RWPE1 (cell line): ENCODE measurements around the gene MARCHF4.

ENCODE experiments used
- CTCF ChIA-PET: fragments of 350-600 bp; sonication (Branson Sonifier 250); formaldehyde crosslinking; extraction: SDS; loops from one replicate; lab custom pipeline; 2021; lab: Yijun Ruan, JAX
- POLR2A ChIA-PET: fragments of 400-600 bp; formaldehyde crosslinking; extraction: SDS; loops from one replicate; lab custom pipeline; 2020; ENCODE audit warnings: antibody characterized with exemption; ENCODE audit not compliant: low non-redundant PET; lab: Yijun Ruan, JAX
- DNase-seq: peaks from one replicate; pipeline ENCODE4 v3.0.0; 2012; ENCODE audit warnings: low spot score
- H3K27ac ChIP-seq: fragments of 450-650 bp; 2 replicates; pipeline ENCODE4 v1.5.1; 2017
- TF ChIP-seq, protein P1 (sequence below): fragments of 450-650 bp; conservative IDR thresholded peaks from 2 replicates; pipeline ENCODE4 v1.5.1; 2017; ENCODE audit warnings: low read depth, mild to moderate bottlenecking

Gene MARCHF4

DNA sequence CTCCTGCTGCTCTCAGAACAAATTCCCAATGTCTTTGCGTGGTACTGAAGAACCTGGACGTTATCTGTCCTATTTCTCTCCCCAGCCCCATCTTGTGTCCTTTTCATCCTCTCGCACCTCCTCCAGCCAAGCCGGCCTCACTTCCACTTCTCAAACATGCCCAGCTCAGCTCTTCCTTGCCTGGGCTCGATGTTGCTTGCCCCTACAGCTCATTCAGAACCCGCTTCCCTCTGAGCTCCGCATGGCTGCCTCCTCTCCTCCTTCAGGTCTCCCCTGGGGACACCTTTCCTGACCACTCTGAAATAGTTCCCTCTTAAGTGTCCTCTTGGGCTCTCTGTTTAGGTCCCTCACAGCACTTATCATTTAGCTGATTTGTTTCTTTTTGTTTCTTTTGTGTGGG lies 33.3 kb upstream of the MARCHF4 start:
- ChIA-PET CTCF (interaction anchor here (0.6 kb wide), 1 partner anchor 128 kb away, joined by 4 read pairs; no protein-coding TSS in a partner anchor), POLR2A (no interaction called here)
- H3K27ac ChIP-seq, result no peak overlapping the region
- TF ChIP-seq, protein P1, sequence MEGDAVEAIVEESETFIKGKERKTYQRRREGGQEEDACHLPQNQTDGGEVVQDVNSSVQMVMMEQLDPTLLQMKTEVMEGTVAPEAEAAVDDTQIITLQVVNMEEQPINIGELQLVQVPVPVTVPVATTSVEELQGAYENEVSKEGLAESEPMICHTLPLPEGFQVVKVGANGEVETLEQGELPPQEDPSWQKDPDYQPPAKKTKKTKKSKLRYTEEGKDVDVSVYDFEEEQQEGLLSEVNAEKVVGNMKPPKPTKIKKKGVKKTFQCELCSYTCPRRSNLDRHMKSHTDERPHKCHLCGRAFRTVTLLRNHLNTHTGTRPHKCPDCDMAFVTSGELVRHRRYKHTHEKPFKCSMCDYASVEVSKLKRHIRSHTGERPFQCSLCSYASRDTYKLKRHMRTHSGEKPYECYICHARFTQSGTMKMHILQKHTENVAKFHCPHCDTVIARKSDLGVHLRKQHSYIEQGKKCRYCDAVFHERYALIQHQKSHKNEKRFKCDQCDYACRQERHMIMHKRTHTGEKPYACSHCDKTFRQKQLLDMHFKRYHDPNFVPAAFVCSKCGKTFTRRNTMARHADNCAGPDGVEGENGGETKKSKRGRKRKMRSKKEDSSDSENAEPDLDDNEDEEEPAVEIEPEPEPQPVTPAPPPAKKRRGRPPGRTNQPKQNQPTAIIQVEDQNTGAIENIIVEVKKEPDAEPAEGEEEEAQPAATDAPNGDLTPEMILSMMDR, result no peak
- DNase-seq, result no peak

DNA sequence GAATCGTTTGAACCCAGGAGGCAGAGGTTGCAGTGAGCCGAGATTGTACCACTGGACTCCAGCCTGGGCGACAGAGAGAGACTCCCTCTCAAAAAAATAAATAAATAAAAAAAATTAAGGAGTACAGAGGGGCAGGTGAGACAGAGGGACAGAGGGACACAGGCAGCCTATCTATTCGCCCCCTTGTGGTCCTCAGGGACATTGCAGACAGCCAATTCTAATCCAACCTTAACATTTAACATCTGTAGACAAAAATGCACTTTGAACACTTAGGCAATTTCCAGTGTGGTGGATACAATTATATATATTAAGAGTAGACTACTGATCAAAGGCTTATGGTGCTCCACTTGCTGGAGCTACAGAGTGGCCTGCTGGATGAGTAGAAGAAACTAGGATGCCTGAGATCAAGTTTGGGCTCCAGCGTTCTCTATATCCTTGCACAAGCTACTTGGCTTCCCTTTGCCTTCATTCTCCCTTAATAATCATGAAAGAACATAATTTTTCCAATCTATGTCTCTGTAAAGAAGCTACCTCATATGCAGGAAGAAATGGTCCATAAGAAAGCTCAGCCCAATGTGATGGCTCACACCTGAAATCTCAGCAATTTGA lies 31.8 kb upstream of the MARCHF4 start:
- TF ChIP-seq, protein P1, result peak; percentile 86
- peak; percentile 36 for DNase-seq
- ChIA-PET POLR2A (interaction anchor here (0.7 kb wide), 1 partner anchor 290 kb away, joined by 4 read pairs; no protein-coding TSS in a partner anchor), CTCF (interaction anchor here (0.6 to 2.0 kb wide), 15 partner anchors 12 to 295 kb away, joined by 3 to 7 read pairs (median 4); no protein-coding TSS in a partner anchor)
- H3K27ac ChIP-seq, result no peak overlapping the region

DNA sequence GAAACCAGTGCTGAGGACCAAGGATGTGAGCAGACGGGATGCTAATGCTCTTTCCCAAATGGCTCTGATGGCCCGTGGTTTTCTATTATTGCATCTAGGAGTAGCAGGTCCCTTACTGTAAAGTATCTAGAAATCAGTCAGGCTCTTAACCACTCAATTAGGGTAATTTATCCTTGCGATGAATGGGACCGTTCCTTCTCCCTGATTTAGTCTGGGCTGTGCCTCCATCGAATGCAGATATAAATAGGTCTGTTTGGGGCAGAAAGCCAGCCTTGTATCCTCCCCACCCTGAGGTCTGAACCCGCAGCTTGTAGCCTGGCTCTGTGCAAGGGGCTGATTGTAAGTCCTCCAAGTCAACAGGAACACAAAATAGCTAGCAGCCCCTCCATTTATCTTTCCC lies 30.5 kb upstream of the MARCHF4 start:
- no peak overlapping the region for H3K27ac ChIP-seq
- TF ChIP-seq, protein P1, result no peak
- ChIA-PET POLR2A (no interaction called here), CTCF (interaction anchor here (0.5 to 1.1 kb wide), 4 partner anchors 72 to 252 kb away, joined by 3 to 7 read pairs (median 4); no protein-coding TSS in a partner anchor)
- DNase-seq, result no peak

DNA sequence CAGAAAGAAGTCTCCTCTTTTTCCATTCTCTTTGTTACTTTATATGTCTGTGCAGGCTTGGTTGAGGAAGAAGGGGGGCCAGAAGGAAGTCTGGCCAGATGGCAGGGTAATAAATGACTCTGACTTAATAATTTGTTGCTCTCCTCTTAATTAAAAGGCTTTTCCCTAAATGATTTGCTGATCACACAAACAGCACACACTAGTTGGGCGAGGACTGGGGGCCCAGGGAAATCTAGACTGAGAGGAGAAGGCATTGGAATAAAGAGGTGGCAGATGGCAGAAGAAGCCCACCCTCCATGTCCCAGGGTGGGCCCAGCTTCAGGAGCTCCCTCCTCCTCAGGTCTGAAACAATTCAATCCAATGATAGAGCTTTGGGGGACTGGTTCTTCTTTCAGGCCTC lies 27.3 kb upstream of the MARCHF4 start:
- ChIA-PET CTCF (no interaction called here), POLR2A (interaction anchor here (0.6 kb wide), 1 partner anchor 119 kb away, joined by 3 read pairs; no protein-coding TSS in a partner anchor)
- TF ChIP-seq, protein P1, result no peak
- no peak for DNase-seq
- H3K27ac ChIP-seq, result no peak overlapping the region

DNA sequence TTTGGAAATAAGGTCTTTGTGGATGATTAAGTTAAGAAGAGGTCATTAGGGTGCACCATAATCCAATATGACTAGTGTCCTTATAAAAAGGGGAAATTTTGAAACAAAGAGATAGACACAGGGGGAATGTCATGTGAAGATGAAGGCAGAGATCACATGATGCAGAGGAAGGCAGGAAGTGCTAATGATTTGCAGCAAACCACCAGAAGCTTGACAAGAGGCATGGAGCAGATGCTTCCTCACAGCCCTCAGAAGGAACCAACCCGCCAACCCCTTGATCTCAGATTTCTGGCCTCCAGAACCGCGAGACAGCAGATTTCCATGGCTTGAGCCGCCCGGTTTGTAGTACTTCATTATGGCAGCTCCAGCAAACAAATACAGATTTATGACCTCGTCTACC lies 22.6 kb upstream of the MARCHF4 start:
- POLR2A ChIA-PET, result no interaction called here
- TF ChIP-seq, protein P1, result no peak
- H3K27ac ChIP-seq, result no peak overlapping the region
- CTCF ChIA-PET, result no interaction called here
- DNase-seq, result no peak

DNA sequence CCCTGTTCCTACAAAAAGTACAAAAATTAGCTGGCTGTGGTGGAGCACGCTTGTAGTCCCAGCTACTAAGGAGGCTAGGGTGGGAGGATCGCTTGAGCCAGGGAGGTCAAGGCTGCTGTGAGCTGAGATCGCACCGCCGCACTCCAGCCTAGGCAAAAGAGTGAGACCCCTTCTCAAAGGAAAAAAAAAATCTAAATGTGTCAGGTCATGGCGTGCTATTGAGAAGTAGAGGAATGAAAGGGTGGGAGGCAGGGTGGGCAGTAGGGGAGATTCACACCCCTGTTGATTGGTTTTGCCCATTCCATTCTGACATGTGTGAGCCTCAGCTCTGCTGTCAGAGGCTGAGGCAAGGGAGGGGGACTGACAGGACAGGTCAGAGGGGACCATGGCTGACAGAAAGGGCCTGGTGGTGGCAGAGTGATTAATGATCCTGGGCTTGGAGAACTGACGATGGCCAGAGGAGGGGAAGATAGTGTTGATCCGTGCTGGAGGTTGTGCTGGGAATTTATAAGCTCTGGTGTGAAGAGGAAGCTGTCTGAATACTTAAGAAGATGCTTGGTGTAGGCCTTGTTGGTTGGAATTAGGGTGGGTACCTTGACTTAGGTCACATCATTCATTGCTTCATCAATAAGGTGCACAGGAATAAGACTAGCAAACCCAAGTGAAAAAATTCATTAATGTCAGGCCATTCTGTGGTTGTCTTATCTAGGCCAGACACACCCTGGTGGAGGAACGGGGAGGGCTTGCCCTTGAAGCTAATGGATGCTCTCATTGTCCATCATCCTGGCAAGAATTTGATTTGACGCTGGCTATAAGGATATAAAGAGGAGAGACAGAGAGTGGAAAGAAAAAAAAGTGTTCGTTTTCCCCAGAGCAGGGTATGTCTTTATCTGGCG lies 20.9 kb upstream of the MARCHF4 start:
- CTCF ChIA-PET, result no interaction called here
- DNase-seq, result no peak
- POLR2A ChIA-PET, result no interaction called here
- TF ChIP-seq, protein P1, result no peak
- H3K27ac ChIP-seq, result no peak overlapping the region
